K562 (cell line): ENCODE data around the gene LINS1. TPM values are rescaled to one million over a fixed set of nuclear protein-coding genes. Genes with fewer than 3 reads are reported as not detected.

Experiments
- ATAC-seq: fragments of 200-7000 bp; cut with Tn5 transposase; 3 replicates; pipeline ENCODE4 v1.9.1; 2020; ENCODE audit warnings: moderate library complexity
- BruUV-seq: library from RNA; stranded (reverse); fragments of 400-500 nt; replicated peaks from 2 replicates; lab custom pipeline; 2021; lab: Mats Ljungman, UMichigan
- CTCF ChIA-PET: fragments of 300-600 bp; formaldehyde crosslinking; extraction: SDS; loops from one replicate; lab custom pipeline; 2021; ENCODE audit warnings: low intra/inter-chr PET ratio; lab: Yijun Ruan, JAX
- POLR2A ChIA-PET: fragments of 300-600, 350-650 bp; sonication (Branson Sonifier 250); formaldehyde crosslinking; extraction: SDS; loops from one replicate; lab custom pipeline; 2021; ENCODE audit warnings: antibody characterized with exemption, inconsistent platforms; lab: Yijun Ruan, JAX
- DNase-seq, 4 experiments: peaks; one replicate each; pipeline versions ENCODE4 v3.0.0 to v3.0.0-alpha.2; 2011 to 2018; ENCODE audit warnings: low spot score in 3 of 4, mixed read lengths in 3 of 4; ENCODE audit errors: extremely low read depth in 1 of 4
- FAIRE-seq: peaks from 2 replicates; lab custom pipeline; 2011; peaks lifted over from hg19 to GRCh38; lab: Jason Lieb, UNC
- H2AFZ ChIP-seq: 2 replicates; pipeline ENCODE4 v1.6.0; 2011; ENCODE audit warnings: low read depth, low read length, control low read depth, inconsistent platforms
- H3K27ac ChIP-seq: fragments of 200-600 bp; 3 replicates; pipeline ENCODE4 v1.8.0; 2011; ENCODE audit warnings: low read depth, mild to moderate bottlenecking, control low read depth, inconsistent platforms, low read length, moderate library complexity, mixed read lengths; ENCODE audit errors: extremely low read depth
- H3K27me3 ChIP-seq, 2 experiments: fragments of 300-600 bp in 1 of 2; 2 replicates in 1 of 2; 3 replicates in 1 of 2; pipeline versions ENCODE4 v1.6.0 to v1.8.0; 2011; ENCODE audit warnings: inconsistent platforms in 2 of 2, low read length in 2 of 2, mild to moderate bottlenecking in 1 of 2, mixed read lengths in 1 of 2, moderate library complexity in 1 of 2; ENCODE audit not compliant: control insufficient read depth in 2 of 2, insufficient read depth in 2 of 2
- H3K36me3 ChIP-seq: fragments of 300-600 bp; 3 replicates; pipeline ENCODE4 v1.8.0; 2011; ENCODE audit warnings: mild to moderate bottlenecking, low read length, inconsistent platforms; ENCODE audit not compliant: control insufficient read depth, insufficient read depth
- H3K4me1 ChIP-seq, 2 experiments: fragments of 200-600 bp in 1 of 2; replicated peaks in 1 of 2; 2 replicates in 1 of 2; 3 replicates in 1 of 2; pipeline versions ENCODE4 v1.5.1 to v1.8.0; 2011; ENCODE audit warnings: inconsistent platforms in 2 of 2, low read length in 2 of 2, mild to moderate bottlenecking in 1 of 2, mixed read lengths in 1 of 2, moderate library complexity in 1 of 2; ENCODE audit not compliant: control insufficient read depth in 2 of 2, insufficient read depth in 2 of 2
- H3K4me2 ChIP-seq: 2 replicates; pipeline ENCODE4 v1.6.1; 2011; ENCODE audit warnings: low read length, control low read depth, inconsistent platforms, mixed read lengths; ENCODE audit not compliant: insufficient read depth
- H3K4me3 ChIP-seq: fragments of 200-600 bp; sonication (generic), shearing (Covaris generic); 2 replicates; pipeline ENCODE4 v1.5.1; 2016; ENCODE audit warnings: control low read depth, inconsistent platforms
- H3K79me2 ChIP-seq: fragments of 200-600 bp; 3 replicates; pipeline ENCODE4 v1.8.0; 2011; ENCODE audit warnings: low read length, inconsistent platforms; ENCODE audit not compliant: control insufficient read depth, insufficient read depth
- H3K9ac ChIP-seq, 2 experiments: 2 replicates each; pipeline versions ENCODE4 v1.6.0 to v1.6.1; 2011; ENCODE audit warnings: low read depth in 2 of 2, low read length in 2 of 2, control low read depth in 1 of 2, inconsistent platforms in 1 of 2, mild to moderate bottlenecking in 1 of 2, mixed read lengths in 1 of 2; ENCODE audit not compliant: insufficient read depth in 1 of 2
- H3K9me1 ChIP-seq: one replicate; pipeline ENCODE4 v1.6.0; 2011; ENCODE audit warnings: inconsistent platforms, mild to moderate bottlenecking, low read length, moderate library complexity; ENCODE audit not compliant: control insufficient read depth, insufficient read depth
- H3K9me3 ChIP-seq: replicated peaks from 2 replicates; pipeline ENCODE4 v1.5.1; 2011; ENCODE audit warnings: low read depth, low read length, inconsistent platforms; ENCODE audit not compliant: control insufficient read depth, insufficient read depth
- H4K20me1 ChIP-seq: replicated peaks from 2 replicates; pipeline ENCODE4 v1.6.1; 2011; ENCODE audit warnings: low read length, inconsistent platforms, mixed read lengths; ENCODE audit not compliant: control insufficient read depth, insufficient read depth
- BMI1 ChIP-seq: fragments of 150-350 bp; IDR thresholded peaks from 2 replicates; pipeline ENCODE4 v1.6.1; 2014; ENCODE audit warnings: low read length
- CCAR2 ChIP-seq: fragments of 200-400 bp; formaldehyde crosslinking; IDR thresholded peaks from 2 replicates; pipeline ENCODE4 v1.6.1; 2017; ENCODE audit warnings: mild to moderate bottlenecking, low read depth, low read length
- CREB1 ChIP-seq, 2 experiments: sonication (generic) in 1 of 2; formaldehyde crosslinking in 1 of 2; IDR thresholded peaks; 2 replicates each; pipeline versions ENCODE4 v1.6.1 to v1.8.0; 2012 to 2022; ENCODE audit warnings: inconsistent platforms in 1 of 2, mild to moderate bottlenecking in 1 of 2, missing genetic modification reagents in 1 of 2, moderate library complexity in 1 of 2
- CREB3L1 ChIP-seq: fragments of 450-650 bp; IDR thresholded peaks from 2 replicates; pipeline ENCODE4 v1.6.1; 2014; ENCODE audit warnings: low read depth, mild to moderate bottlenecking, moderate library complexity, borderline replicate concordance
- HNRNPL ChIP-seq: fragments of 200-400 bp; formaldehyde crosslinking; IDR thresholded peaks from 2 replicates; pipeline ENCODE4 v1.6.1; 2017; ENCODE audit warnings: low read depth, mild to moderate bottlenecking, low read length
- L3MBTL2 ChIP-seq: fragments of 450-650 bp; IDR thresholded peaks from 2 replicates; pipeline ENCODE4 v1.6.1; 2016; ENCODE audit warnings: mild to moderate bottlenecking, moderate library complexity
- MEF2A ChIP-seq: IDR thresholded peaks from 2 replicates; pipeline ENCODE4 v1.6.1; 2011; ENCODE audit warnings: low read depth, mild to moderate bottlenecking, low read length, moderate library complexity; ENCODE audit not compliant: control insufficient read depth
- NELFE ChIP-seq: IDR thresholded peaks from 2 replicates; pipeline ENCODE4 v1.6.1; 2011; ENCODE audit warnings: mild to moderate bottlenecking; ENCODE audit not compliant: insufficient read depth, insufficient read length
- YBX1 ChIP-seq: fragments of 450-650 bp; IDR thresholded peaks from 2 replicates; pipeline ENCODE4 v1.7.1; 2016; ENCODE audit warnings: mild to moderate bottlenecking
- WGBS: fragments of 100-300 bp; shearing (Covaris generic); methylation state at CpG from one replicate; pipeline ENCODE4 v1.1.6; 2016; ENCODE audit warnings: low coverage, mixed read lengths; ENCODE audit not compliant: insufficient coverage; ENCODE audit errors: missing lambda C conversion rate; 5-methylcytosine and 5-hydroxymethylcytosine counted together
- in situ Hi-C: fragments of 300-500 bp; cut with MboI; formaldehyde crosslinking; loops from 4 replicates; pipeline ENCODE4 v1.15.0; 2018; ENCODE audit warnings: inconsistent platforms, mixed read lengths
- intact Hi-C: fragments of 100-400 bp; cut with micrococcal nuclease; formaldehyde crosslinking; loops from 2 replicates; pipeline ENCODE4 v1.14.2; 2022
- polyA plus RNA-seq, 8 experiments: library from polyadenylated mRNA; depleted of rRNA in 4 of 8; stranded (reverse) in 5 of 8; unstranded in 3 of 8; fragments of >200 nt; fragmentation: Nextera tagmentation in 2 of 8; fragmentation: Illumina TruSeq in 1 of 8; extraction: Ambion mirVana in 2 of 8; extraction: Trizol in 1 of 8; gene quantifications; 2 replicates each; pipeline versions ENCODE4 v1.2.1 to v1.2.3, GENCODE V29; 2011 to 2014; ENCODE audit warnings: inconsistent platforms in 1 of 8, missing spikeins in 1 of 8
- total RNA-seq, 7 experiments: library from RNA; depleted of rRNA in 6 of 7; stranded (reverse); fragments of >200 nt in 6 of 7; fragmentation: Illumina TruSeq in 2 of 7; extraction: Trizol in 2 of 7; gene quantifications; 2 replicates each; pipeline versions ENCODE4 v1.2.1 to v1.2.3, GENCODE V29; 2011 to 2021; ENCODE audit warnings: low replicate concordance in 1 of 7
- TF ChIP-seq, protein P1 (sequence below): fragments of 450-650 bp; IDR thresholded peaks from 2 replicates; pipeline ENCODE4 v1.6.1; 2017; ENCODE audit warnings: antibody characterized with exemption, mild to moderate bottlenecking

Gene LINS1
- total and polyA plus RNA-seq, 9 of the 15 experiments (the other 6 are each of a cell fraction or from before 2014, with no cell fraction given) = 15.4 to 31.4 (median 24.6) TPM

DNA sequence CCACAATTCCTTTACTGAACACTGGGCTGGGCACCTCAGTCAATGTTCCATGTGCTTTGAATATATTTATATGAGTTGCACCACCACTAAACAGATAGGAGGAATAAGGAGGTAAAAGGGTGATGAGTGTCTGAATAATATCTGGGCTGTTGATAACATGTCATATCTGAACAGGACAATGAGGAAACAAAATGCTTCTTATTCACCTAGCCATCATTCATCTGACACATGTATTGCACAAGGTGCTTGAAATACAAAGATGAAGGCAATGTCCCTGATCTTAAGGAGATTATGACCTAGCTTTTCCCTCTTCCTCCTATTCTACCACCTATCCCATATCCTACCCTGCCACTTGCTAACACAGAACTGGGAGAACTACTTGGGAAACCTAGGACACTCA, 65.3 kb downstream of the LINS1 start (continued):
- TF ChIP-seq CREB1 (IDR thresholded peaks at IDR 0.05) = no peak
- no peak for TF ChIP-seq CREB1 (CRISPR knock-in tag; IDR thresholded peaks at IDR 0.05)
- TF ChIP-seq, protein P1, sequence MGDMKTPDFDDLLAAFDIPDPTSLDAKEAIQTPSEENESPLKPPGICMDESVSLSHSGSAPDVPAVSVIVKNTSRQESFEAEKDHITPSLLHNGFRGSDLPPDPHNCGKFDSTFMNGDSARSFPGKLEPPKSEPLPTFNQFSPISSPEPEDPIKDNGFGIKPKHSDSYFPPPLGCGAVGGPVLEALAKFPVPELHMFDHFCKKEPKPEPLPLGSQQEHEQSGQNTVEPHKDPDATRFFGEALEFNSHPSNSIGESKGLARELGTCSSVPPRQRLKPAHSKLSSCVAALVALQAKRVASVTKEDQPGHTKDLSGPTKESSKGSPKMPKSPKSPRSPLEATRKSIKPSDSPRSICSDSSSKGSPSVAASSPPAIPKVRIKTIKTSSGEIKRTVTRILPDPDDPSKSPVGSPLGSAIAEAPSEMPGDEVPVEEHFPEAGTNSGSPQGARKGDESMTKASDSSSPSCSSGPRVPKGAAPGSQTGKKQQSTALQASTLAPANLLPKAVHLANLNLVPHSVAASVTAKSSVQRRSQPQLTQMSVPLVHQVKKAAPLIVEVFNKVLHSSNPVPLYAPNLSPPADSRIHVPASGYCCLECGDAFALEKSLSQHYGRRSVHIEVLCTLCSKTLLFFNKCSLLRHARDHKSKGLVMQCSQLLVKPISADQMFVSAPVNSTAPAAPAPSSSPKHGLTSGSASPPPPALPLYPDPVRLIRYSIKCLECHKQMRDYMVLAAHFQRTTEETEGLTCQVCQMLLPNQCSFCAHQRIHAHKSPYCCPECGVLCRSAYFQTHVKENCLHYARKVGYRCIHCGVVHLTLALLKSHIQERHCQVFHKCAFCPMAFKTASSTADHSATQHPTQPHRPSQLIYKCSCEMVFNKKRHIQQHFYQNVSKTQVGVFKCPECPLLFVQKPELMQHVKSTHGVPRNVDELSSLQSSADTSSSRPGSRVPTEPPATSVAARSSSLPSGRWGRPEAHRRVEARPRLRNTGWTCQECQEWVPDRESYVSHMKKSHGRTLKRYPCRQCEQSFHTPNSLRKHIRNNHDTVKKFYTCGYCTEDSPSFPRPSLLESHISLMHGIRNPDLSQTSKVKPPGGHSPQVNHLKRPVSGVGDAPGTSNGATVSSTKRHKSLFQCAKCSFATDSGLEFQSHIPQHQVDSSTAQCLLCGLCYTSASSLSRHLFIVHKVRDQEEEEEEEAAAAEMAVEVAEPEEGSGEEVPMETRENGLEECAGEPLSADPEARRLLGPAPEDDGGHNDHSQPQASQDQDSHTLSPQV = no peak
- TF ChIP-seq BMI1 = no peak

- H3K4me1 ChIP-seq = no peaks in the 10 kb centered on the region; a peak in 1 of 5 replicates
- WGBS = 0% methylated on average over 1 of the region's 1 CpG
- ATAC-seq (no peak), FAIRE-seq (no peak), DNase-seq (no peak)
- no peak overlapping the region for H2AFZ ChIP-seq
- H3K9ac ChIP-seq = no peak overlapping the region
- intact Hi-C loops (no loop called here), in situ Hi-C loops (no loop called here)
- POLR2A ChIA-PET = interaction anchor here (0.7 kb wide), 1 partner anchor 20 kb away, joined by 3 read pairs; no protein-coding TSS in a partner anchor
- H3K9me1 ChIP-seq = no peaks in the 10 kb centered on the region
- CTCF ChIA-PET = no interaction called here
- no peaks in the 10 kb centered on the region for H3K79me2 ChIP-seq
- H3K4me2 ChIP-seq = no peak overlapping the region
- no peak overlapping the region for H3K27ac ChIP-seq
- no peaks in the 10 kb centered on the region for H4K20me1 ChIP-seq
- H3K36me3 ChIP-seq = no peaks in the 10 kb centered on the region
- peaks cover 18 to 38% of the 10 kb centered on the region in 2 experiments; a peak in 4 of 5 replicates for H3K27me3 ChIP-seq
- TF ChIP-seq NELFE = no peak
- no peak for TF ChIP-seq CREB3L1
- TF ChIP-seq MEF2A = no peak
- TF ChIP-seq CCAR2 = no peak
- no peak for TF ChIP-seq HNRNPL
- no peak for TF ChIP-seq L3MBTL2
- TF ChIP-seq YBX1 = no peak
- BruUV-seq = no TSS peak
- no peaks in the 10 kb centered on the region for H3K9me3 ChIP-seq
- no peak overlapping the region for H3K4me3 ChIP-seq
Observed at GRCh38 chr15:100533886-100534285, 68.1 kb downstream of the LINS1 start.
